Measurements from ENCODE around the gene OR11H7. TPM values are rescaled to one million over a fixed set of nuclear protein-coding genes. Genes with fewer than 3 reads are reported as not detected.

OR11H7 gene
- total RNA-seq, 2 donors from 2014 or later = not detected

GRCh38 chr14:20197459-20197858 is 31.3 kb upstream of the OR11H7 start:
- H3K4me3 ChIP-seq (ENCODE audit: low read length) = no peak overlapping the region
- H3K4me1 Mint-ChIP-seq = no peaks in the 10 kb centered on the region
- H3K27ac Mint-ChIP-seq = no peak overlapping the region
- no peak for DNase-seq
- H3K9ac ChIP-seq (ENCODE audit: extremely low read depth, low read length, poor library complexity, severe bottlenecking) = no peak overlapping the region
- no peaks in the 10 kb centered on the region for H3K36me3 ChIP-seq (ENCODE audit: control insufficient read depth, insufficient read depth, low read length)
- H3K36me3 Mint-ChIP-seq (ENCODE audit: low read depth) = no peaks in the 10 kb centered on the region
- no peak overlapping the region for H3K27ac ChIP-seq (ENCODE audit: low read depth, low read length)
- no peak for TF ChIP-seq CTCF (conservative IDR thresholded peaks at IDR 0.05)
- no peaks in the 10 kb centered on the region for H3K4me1 ChIP-seq (ENCODE audit: control insufficient read depth, insufficient read depth, low read length)
- no peaks in the 10 kb centered on the region for H3K27me3 Mint-ChIP-seq (ENCODE audit: insufficient read depth)
- no peak overlapping the region for H3K4me3 Mint-ChIP-seq
- WGBS, 2 experiments (ENCODE audit: insufficient coverage in 1 of 2, insufficient read length in 1 of 2) = 78 to 85% methylated on average over 5 of the region's 6 CpGs
- peaks cover 80% of the 10 kb centered on the region for H3K9me3 Mint-ChIP-seq
- H3K9me3 ChIP-seq (ENCODE audit: control insufficient read depth, low read length) = peaks cover 73% of the 10 kb centered on the region
- H3K27me3 ChIP-seq (ENCODE audit: control insufficient read depth, insufficient read depth, low read length, poor library complexity, severe bottlenecking) = no peaks in the 10 kb centered on the region

- Histone ChIP-seq H3K9me3 (ENCODE audit: control insufficient read depth, low read length) (peaks cover 79% of the 10 kb centered on the region), H3K27ac (ENCODE audit: low read depth, low read length) (no peak overlapping the region), H3K4me1 (ENCODE audit: control insufficient read depth, insufficient read depth, low read length) (no peaks in the 10 kb centered on the region), H3K4me3 (ENCODE audit: low read length) (no peak overlapping the region), H3K36me3 (ENCODE audit: control insufficient read depth, insufficient read depth, low read length) (no peaks in the 10 kb centered on the region), H3K9ac (ENCODE audit: extremely low read depth, low read length, poor library complexity, severe bottlenecking) (no peak overlapping the region), H3K27me3 (ENCODE audit: control insufficient read depth, insufficient read depth, low read length, poor library complexity, severe bottlenecking) (no peaks in the 10 kb centered on the region)
- Mint-ChIP-seq H3K9me3 (peaks cover 82% of the 10 kb centered on the region), H3K27me3 (ENCODE audit: insufficient read depth) (no peaks in the 10 kb centered on the region), H3K4me1 (no peaks in the 10 kb centered on the region), H3K36me3 (ENCODE audit: low read depth) (no peaks in the 10 kb centered on the region), H3K4me3 (no peak overlapping the region), H3K27ac (no peak overlapping the region)
- WGBS, 2 experiments (ENCODE audit: insufficient coverage in 1 of 2, insufficient read length in 1 of 2) = 55 to 57% methylated on average over 4 to 5 of the region's 5 CpGs
- TF ChIP-seq CTCF (conservative IDR thresholded peaks at IDR 0.05) = no peak
- DNase-seq = no peak
These were observed 29.8 kb upstream of the OR11H7 start for GRCh38 chr14:20198991-20199390.

- DNase-seq = no peak
- H3K27me3 ChIP-seq (ENCODE audit: control insufficient read depth, insufficient read depth, low read length, poor library complexity, severe bottlenecking) = no peaks in the 10 kb centered on the region
- no peaks in the 10 kb centered on the region for H3K27me3 Mint-ChIP-seq (ENCODE audit: insufficient read depth)
- no peaks in the 10 kb centered on the region for H3K36me3 ChIP-seq (ENCODE audit: control insufficient read depth, insufficient read depth, low read length)
- H3K4me3 Mint-ChIP-seq = no peak overlapping the region
- H3K27ac ChIP-seq (ENCODE audit: low read depth, low read length) = no peak overlapping the region
- no peaks in the 10 kb centered on the region for H3K4me1 ChIP-seq (ENCODE audit: control insufficient read depth, insufficient read depth, low read length)
- H3K36me3 Mint-ChIP-seq (ENCODE audit: low read depth) = no peaks in the 10 kb centered on the region
- H3K9me3 Mint-ChIP-seq = peaks cover 79% of the 10 kb centered on the region
- WGBS, 2 experiments (ENCODE audit: insufficient coverage in 1 of 2, insufficient read length in 1 of 2) = 61 to 81% methylated on average over 2 to 3 of the region's 3 CpGs
- H3K27ac Mint-ChIP-seq = no peak overlapping the region
- no peaks in the 10 kb centered on the region for H3K4me1 Mint-ChIP-seq
- H3K9me3 ChIP-seq (ENCODE audit: control insufficient read depth, low read length) = peaks cover 75% of the 10 kb centered on the region
- no peak overlapping the region for H3K4me3 ChIP-seq (ENCODE audit: low read length)
- no peak for TF ChIP-seq CTCF (conservative IDR thresholded peaks at IDR 0.05)
- no peak overlapping the region for H3K9ac ChIP-seq (ENCODE audit: extremely low read depth, low read length, poor library complexity, severe bottlenecking)
These were observed 24.1 kb upstream of the OR11H7 start for GRCh38 chr14:20204721-20205120.

All from endodermal cell (in vitro differentiated cells).